HCT116 (cell line): ENCODE results near the gene GPLD1.

Experiments used
- SIN3A ChIP-seq: IDR thresholded peaks from 2 replicates; pipeline ENCODE4 v1.6.1; 2012; ENCODE audit warnings: low read depth
- YY1 ChIP-seq: IDR thresholded peaks from 2 replicates; pipeline ENCODE4 v1.6.1; 2011; ENCODE audit warnings: low read length, low read depth, moderate library complexity, mild to moderate bottlenecking; ENCODE audit not compliant: insufficient replicate concordance; ENCODE audit errors: extremely low read depth
- TF ChIP-seq, protein P1 (sequence below), 3 experiments: fragments of 200-600 bp in 1 of 3; sonication (generic) in 1 of 3; IDR thresholded peaks in 2 of 3; conservative IDR thresholded peaks in 1 of 3; 2 replicates each; pipeline ENCODE4 v1.5.1; 2012 to 2017; ENCODE audit warnings: low read depth in 2 of 3, low read length in 2 of 3, antibody characterized with exemption in 1 of 3, borderline replicate concordance in 1 of 3, control low read depth in 1 of 3, mild to moderate bottlenecking in 1 of 3, mixed read lengths in 1 of 3, mixed run types in 1 of 3, moderate library complexity in 1 of 3; ENCODE audit not compliant: insufficient read depth in 1 of 3

- TF ChIP-seq, protein P1, sequence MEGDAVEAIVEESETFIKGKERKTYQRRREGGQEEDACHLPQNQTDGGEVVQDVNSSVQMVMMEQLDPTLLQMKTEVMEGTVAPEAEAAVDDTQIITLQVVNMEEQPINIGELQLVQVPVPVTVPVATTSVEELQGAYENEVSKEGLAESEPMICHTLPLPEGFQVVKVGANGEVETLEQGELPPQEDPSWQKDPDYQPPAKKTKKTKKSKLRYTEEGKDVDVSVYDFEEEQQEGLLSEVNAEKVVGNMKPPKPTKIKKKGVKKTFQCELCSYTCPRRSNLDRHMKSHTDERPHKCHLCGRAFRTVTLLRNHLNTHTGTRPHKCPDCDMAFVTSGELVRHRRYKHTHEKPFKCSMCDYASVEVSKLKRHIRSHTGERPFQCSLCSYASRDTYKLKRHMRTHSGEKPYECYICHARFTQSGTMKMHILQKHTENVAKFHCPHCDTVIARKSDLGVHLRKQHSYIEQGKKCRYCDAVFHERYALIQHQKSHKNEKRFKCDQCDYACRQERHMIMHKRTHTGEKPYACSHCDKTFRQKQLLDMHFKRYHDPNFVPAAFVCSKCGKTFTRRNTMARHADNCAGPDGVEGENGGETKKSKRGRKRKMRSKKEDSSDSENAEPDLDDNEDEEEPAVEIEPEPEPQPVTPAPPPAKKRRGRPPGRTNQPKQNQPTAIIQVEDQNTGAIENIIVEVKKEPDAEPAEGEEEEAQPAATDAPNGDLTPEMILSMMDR (IDR thresholded peaks at IDR 0.05 in 2 of 3, conservative IDR thresholded peaks at IDR 0.05 in 1 of 3; ENCODE audit: borderline replicate concordance in 1 of 3, insufficient read depth in 1 of 3, low read depth in 2 of 3, low read length in 2 of 3), result no peak
- TF ChIP-seq YY1, result no peak
- TF ChIP-seq SIN3A, result no peak
Observed at GRCh38 chr6:24405262-24405661, 84.1 kb downstream of the GPLD1 start.
